ENCODE results near the gene SLC38A2. TPM values are rescaled to one million over a fixed set of nuclear protein-coding genes. Genes with fewer than 3 reads are reported as not detected.

Gene SLC38A2
- total and polyA plus RNA-seq, 2 donors (not counting 1 experiment from before 2014, with no cell fraction given): 61.6 to 202 TPM

DNA sequence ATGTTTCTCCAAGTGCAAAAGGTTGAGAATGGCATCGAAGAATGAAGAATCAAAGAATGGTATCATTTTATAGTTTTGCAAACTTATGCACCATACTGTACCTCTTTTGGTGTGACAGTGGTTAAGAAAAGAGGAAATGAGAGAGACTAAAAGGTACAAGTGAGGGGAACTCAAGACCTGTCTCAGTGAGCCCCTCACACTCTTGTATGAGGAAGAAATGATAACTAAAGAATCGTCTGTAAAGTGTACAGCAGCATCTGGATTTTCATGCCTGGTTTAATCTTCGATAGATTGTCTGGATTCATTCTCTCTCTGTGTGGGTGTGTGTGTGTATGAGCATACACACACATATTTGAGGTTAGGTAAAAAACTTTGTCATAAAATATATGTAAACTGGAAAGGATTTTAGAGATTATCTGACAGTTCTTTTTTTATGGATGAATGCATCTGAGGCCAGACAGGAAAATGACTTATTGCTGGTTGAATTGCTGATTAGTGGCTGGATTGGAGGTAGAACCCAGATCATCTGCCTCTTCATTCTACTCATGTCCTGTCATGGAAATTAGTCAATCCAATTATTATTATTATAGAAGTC is 16.0 kb upstream of the SLC38A2 start:
- Mint-ChIP-seq H3K4me1 (peaks cover 75% of the 10 kb centered on the region), H3K27me3 (no peaks in the 10 kb centered on the region), H3K27ac (peak overlapping the region; percentile 87), H3K9me3 (ENCODE audit: insufficient read depth) (no peaks in the 10 kb centered on the region), H3K4me3 (peak overlapping the region; percentile 75)
- peaks cover 67 to 69% of the 10 kb centered on the region in 2 donors for H3K4me1 ChIP-seq (ENCODE audit: control insufficient read depth in 2 of 2, insufficient read depth in 2 of 2, low read length in 2 of 2)
- intact Hi-C loops (cut with micrococcal nuclease): loop anchor here (2.0 to 10.0 kb wide), 7 partner anchors 14 to 1174 kb away; partner anchors contain the start of genes ANO6 and SLC38A1
- H3K4me3 ChIP-seq (ENCODE audit: control extremely low read depth in 1 of 5, extremely low read depth in 1 of 5, insufficient read depth in 1 of 5, low read depth in 2 of 5, low read length in 4 of 5): peak overlapping the region in 4 of 5 experiments; percentile 10 to 57 (median 28)
- H4K20me1 ChIP-seq (ENCODE audit: control insufficient read depth, insufficient read depth, low read length, poor library complexity, severe bottlenecking): no peaks in the 10 kb centered on the region
- H3K36me3 ChIP-seq (replicated peaks in 1 of 2; ENCODE audit: control extremely low read depth in 1 of 2, control insufficient read depth in 1 of 2, extremely low read depth in 1 of 2, insufficient read depth in 2 of 2, low read length in 1 of 2): peaks cover 4 to 8% of the 10 kb centered on the region in 2 experiments
- ChIA-PET POLR2A (interaction anchor here (2.3 kb wide), 1 partner anchor 16 kb away, joined by 16 read pairs; the partner anchor contains the start of gene SLC38A2), CTCF (interaction anchor here (1.0 to 2.1 kb wide), 5 partner anchors 12 to 273 kb away, joined by 3 to 10 read pairs (median 4); partner anchors contain the start of gene SLC38A2)
- H2AFZ ChIP-seq (ENCODE audit: insufficient read depth, low read depth, low read length, poor library complexity, severe bottlenecking): no peak overlapping the region
- no peaks in the 10 kb centered on the region for H3K9me3 ChIP-seq (ENCODE audit: control extremely low read depth in 1 of 3, control insufficient read depth in 2 of 3, insufficient read depth in 1 of 3, low read length in 2 of 3)
- H3K79me2 ChIP-seq (ENCODE audit: control insufficient read depth, insufficient read depth, low read length): peaks cover 32% of the 10 kb centered on the region
- H3K9ac ChIP-seq (ENCODE audit: low read length): peak overlapping the region; percentile 57
- peak overlapping the region; percentile 51 to 94 for H3K27ac ChIP-seq (ENCODE audit: low read length in 2 of 2)
- H3K27me3 ChIP-seq (replicated peaks in 1 of 4; ENCODE audit: control extremely low read depth in 1 of 4, control insufficient read depth in 3 of 4, insufficient read depth in 4 of 4, low read length in 3 of 4): no peaks in the 10 kb centered on the region
- TF ChIP-seq, protein P1, sequence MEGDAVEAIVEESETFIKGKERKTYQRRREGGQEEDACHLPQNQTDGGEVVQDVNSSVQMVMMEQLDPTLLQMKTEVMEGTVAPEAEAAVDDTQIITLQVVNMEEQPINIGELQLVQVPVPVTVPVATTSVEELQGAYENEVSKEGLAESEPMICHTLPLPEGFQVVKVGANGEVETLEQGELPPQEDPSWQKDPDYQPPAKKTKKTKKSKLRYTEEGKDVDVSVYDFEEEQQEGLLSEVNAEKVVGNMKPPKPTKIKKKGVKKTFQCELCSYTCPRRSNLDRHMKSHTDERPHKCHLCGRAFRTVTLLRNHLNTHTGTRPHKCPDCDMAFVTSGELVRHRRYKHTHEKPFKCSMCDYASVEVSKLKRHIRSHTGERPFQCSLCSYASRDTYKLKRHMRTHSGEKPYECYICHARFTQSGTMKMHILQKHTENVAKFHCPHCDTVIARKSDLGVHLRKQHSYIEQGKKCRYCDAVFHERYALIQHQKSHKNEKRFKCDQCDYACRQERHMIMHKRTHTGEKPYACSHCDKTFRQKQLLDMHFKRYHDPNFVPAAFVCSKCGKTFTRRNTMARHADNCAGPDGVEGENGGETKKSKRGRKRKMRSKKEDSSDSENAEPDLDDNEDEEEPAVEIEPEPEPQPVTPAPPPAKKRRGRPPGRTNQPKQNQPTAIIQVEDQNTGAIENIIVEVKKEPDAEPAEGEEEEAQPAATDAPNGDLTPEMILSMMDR (IDR thresholded peaks at IDR 0.05): no peak
- no peak for TF ChIP-seq EZH2 (IDR thresholded peaks at IDR 0.05; ENCODE audit: borderline replicate concordance, insufficient read depth, low read depth, low read length, poor library complexity, severe bottlenecking)
- H3K4me2 ChIP-seq (replicated peaks; ENCODE audit: low read depth, low read length, poor library complexity, severe bottlenecking): peak overlapping the region; percentile 82
- no CpG with 5 or more reads among the region's 3 CpGs for WGBS (ENCODE audit: insufficient coverage)
- peak; percentile 83 for DNase-seq
- ATAC-seq (ENCODE audit: low read depth): peak; percentile 60

DNA sequence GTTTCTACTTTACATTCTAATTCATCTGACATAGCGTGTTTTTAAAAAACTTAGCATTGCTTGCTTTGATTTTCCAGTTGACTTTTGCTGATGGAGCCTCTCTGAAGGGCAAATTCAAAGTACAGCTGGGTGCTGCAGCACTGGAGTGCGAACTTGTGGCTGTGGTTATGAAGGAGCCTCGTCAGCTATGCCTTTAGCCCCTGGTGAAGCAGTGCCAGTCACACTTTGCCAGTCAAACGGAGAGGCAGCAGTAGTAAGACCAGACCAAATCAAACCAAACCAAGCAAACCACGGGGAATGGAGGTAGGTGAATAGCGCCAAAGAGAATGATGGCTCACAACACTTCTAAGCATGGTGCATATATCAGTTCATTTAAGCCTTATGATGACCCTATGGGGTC is 15.1 kb upstream of the SLC38A2 start:
- CTCF ChIA-PET: interaction anchor here (1.0 to 2.1 kb wide), 6 partner anchors 11 to 274 kb away, joined by 3 to 10 read pairs (median 4); partner anchors contain the start of gene SLC38A2
- ATAC-seq (ENCODE audit: low read depth) (peak; percentile 7), DNase-seq (peak; percentile 74)
- H4K20me1 ChIP-seq (ENCODE audit: control insufficient read depth, insufficient read depth, low read length, poor library complexity, severe bottlenecking): no peaks in the 10 kb centered on the region
- peak overlapping the region; percentile 10 to 57 (median 30) for H3K4me3 ChIP-seq (ENCODE audit: control extremely low read depth in 1 of 5, extremely low read depth in 1 of 5, insufficient read depth in 1 of 5, low read depth in 2 of 5, low read length in 4 of 5)
- H3K9me3 ChIP-seq (ENCODE audit: control extremely low read depth in 1 of 3, control insufficient read depth in 2 of 3, insufficient read depth in 1 of 3, low read length in 2 of 3): no peaks in the 10 kb centered on the region
- Mint-ChIP-seq H3K9me3 (ENCODE audit: insufficient read depth) (no peaks in the 10 kb centered on the region), H3K4me3 (peak overlapping the region; percentile 76), H3K4me1 (peaks cover 77% of the 10 kb centered on the region), H3K27ac (peak overlapping the region; percentile 90), H3K27me3 (no peaks in the 10 kb centered on the region)
- intact Hi-C loops (cut with micrococcal nuclease): loop anchor here (1.0 to 10.0 kb wide), 10 partner anchors 15 to 1173 kb away; partner anchors contain the start of genes ANO6, SCAF11, SLC38A1 and SLC38A2
- no peak for TF ChIP-seq EZH2 (IDR thresholded peaks at IDR 0.05; ENCODE audit: borderline replicate concordance, insufficient read depth, low read depth, low read length, poor library complexity, severe bottlenecking)
- TF ChIP-seq, protein P1 (IDR thresholded peaks at IDR 0.05): no peak
- peak overlapping the region; percentile 57 for H3K9ac ChIP-seq (ENCODE audit: low read length)
- peak overlapping the region; percentile 82 for H3K4me2 ChIP-seq (replicated peaks; ENCODE audit: low read depth, low read length, poor library complexity, severe bottlenecking)
- POLR2A ChIA-PET: interaction anchor here (0.7 to 2.3 kb wide), 3 partner anchors 12 to 171 kb away, joined by 3 to 16 read pairs (median 4); partner anchors contain the start of gene SLC38A2
- peaks cover 27% of the 10 kb centered on the region for H3K79me2 ChIP-seq (ENCODE audit: control insufficient read depth, insufficient read depth, low read length)
- 0% methylated on average over 2 of the region's 6 CpGs for WGBS (ENCODE audit: insufficient coverage)
- no peak overlapping the region for H2AFZ ChIP-seq (ENCODE audit: insufficient read depth, low read depth, low read length, poor library complexity, severe bottlenecking)
- H3K36me3 ChIP-seq (replicated peaks in 1 of 2; ENCODE audit: control extremely low read depth in 1 of 2, control insufficient read depth in 1 of 2, extremely low read depth in 1 of 2, insufficient read depth in 2 of 2, low read length in 1 of 2): peaks cover 2 to 6% of the 10 kb centered on the region in 2 experiments
- H3K4me1 ChIP-seq (ENCODE audit: control insufficient read depth in 2 of 2, insufficient read depth in 2 of 2, low read length in 2 of 2): peaks cover 67 to 72% of the 10 kb centered on the region in 2 donors
- no peaks in the 10 kb centered on the region for H3K27me3 ChIP-seq (replicated peaks in 1 of 4; ENCODE audit: control extremely low read depth in 1 of 4, control insufficient read depth in 3 of 4, insufficient read depth in 4 of 4, low read length in 3 of 4)
- peak overlapping the region; percentile 62 to 94 for H3K27ac ChIP-seq (ENCODE audit: low read length in 2 of 2)
